Measurements from ENCODE around the gene KRR1.

Gene KRR1

GRCh38 chr12:75511116-75512048 is at the start of gene KRR1:
Gene KRR1, minus strand, starts transcription at chr12:75511609. Its CDS starts 12 bp downstream, at chr12:75511597.
- DNase-seq, result peak; percentile 99

- DNase-seq, result no peak
These were observed 48.8 kb upstream of the KRR1 start for GRCh38 chr12:75560167-75560566.

- DNase-seq, result no peak
These were observed 46.9 kb upstream of the KRR1 start for GRCh38 chr12:75558287-75558686.

GRCh38 chr12:75556311-75556899 is 45.0 kb upstream of the KRR1 start:
- DNase-seq, result peak; percentile 29

- no peak for DNase-seq
These were observed 43.1 kb upstream of the KRR1 start for GRCh38 chr12:75554556-75554880.

- DNase-seq, result peak; percentile 5
These were observed 42.6 kb upstream of the KRR1 start for GRCh38 chr12:75553836-75554555.

- peak; percentile 87 for DNase-seq
These were observed 42.0 kb upstream of the KRR1 start for GRCh38 chr12:75553398-75553797.

GRCh38 chr12:75551477-75551876 is 40.1 kb upstream of the KRR1 start:
- DNase-seq, result no peak

- no peak for DNase-seq
These were observed 39.2 kb upstream of the KRR1 start for GRCh38 chr12:75550401-75551240.

- no peak for DNase-seq
These were observed 38.6 kb upstream of the KRR1 start for GRCh38 chr12:75549989-75550388.

- no peak for DNase-seq
These were observed 37.5 kb upstream of the KRR1 start for GRCh38 chr12:75548879-75549278.

- DNase-seq, result peak; percentile 51
These were observed 34.2 kb upstream of the KRR1 start for GRCh38 chr12:75545636-75546035.

- no peak for DNase-seq
These were observed 32.1 kb upstream of the KRR1 start for GRCh38 chr12:75543529-75543928.

GRCh38 chr12:75542942-75543341 is 31.5 kb upstream of the KRR1 start:
- no peak for DNase-seq

- no peak for DNase-seq
These were observed 28.5 kb upstream of the KRR1 start for GRCh38 chr12:75539889-75540288.

GRCh38 chr12:75533239-75533638 is 21.8 kb upstream of the KRR1 start:
- no peak for DNase-seq

- no peak for DNase-seq
These were observed 18.4 kb upstream of the KRR1 start for GRCh38 chr12:75529826-75530225.

GRCh38 chr12:75529316-75529715 is 17.9 kb upstream of the KRR1 start:
- DNase-seq, result no peak

- no peak for DNase-seq
These were observed 17.3 kb upstream of the KRR1 start for GRCh38 chr12:75528692-75529091.

- no peak for DNase-seq
These were observed 16.9 kb upstream of the KRR1 start for GRCh38 chr12:75528272-75528671.

- DNase-seq, result peak; percentile 84
These were observed 15.5 kb upstream of the KRR1 start for GRCh38 chr12:75526655-75527511.

- no peak for DNase-seq
These were observed 13.9 kb upstream of the KRR1 start for GRCh38 chr12:75525263-75525662.
